Measurements from ENCODE around the gene BCAS1.

The BCAS1 gene

GRCh38 chr20:54104781-54105180 lies 34.4 kb upstream of the BCAS1 start:
- Histone ChIP-seq H3K9me3 (ENCODE audit: severe bottlenecking) (no peaks in the 10 kb centered on the region), H3K36me3 (no peaks in the 10 kb centered on the region), H3K27ac (no peak overlapping the region), H3K27me3 (ENCODE audit: insufficient read depth, low read depth, severe bottlenecking) (peaks cover 79% of the 10 kb centered on the region), H3K4me3 (ENCODE audit: low read depth, low read length) (no peak overlapping the region)
- no peak for DNase-seq
- TF ChIP-seq, protein P1, sequence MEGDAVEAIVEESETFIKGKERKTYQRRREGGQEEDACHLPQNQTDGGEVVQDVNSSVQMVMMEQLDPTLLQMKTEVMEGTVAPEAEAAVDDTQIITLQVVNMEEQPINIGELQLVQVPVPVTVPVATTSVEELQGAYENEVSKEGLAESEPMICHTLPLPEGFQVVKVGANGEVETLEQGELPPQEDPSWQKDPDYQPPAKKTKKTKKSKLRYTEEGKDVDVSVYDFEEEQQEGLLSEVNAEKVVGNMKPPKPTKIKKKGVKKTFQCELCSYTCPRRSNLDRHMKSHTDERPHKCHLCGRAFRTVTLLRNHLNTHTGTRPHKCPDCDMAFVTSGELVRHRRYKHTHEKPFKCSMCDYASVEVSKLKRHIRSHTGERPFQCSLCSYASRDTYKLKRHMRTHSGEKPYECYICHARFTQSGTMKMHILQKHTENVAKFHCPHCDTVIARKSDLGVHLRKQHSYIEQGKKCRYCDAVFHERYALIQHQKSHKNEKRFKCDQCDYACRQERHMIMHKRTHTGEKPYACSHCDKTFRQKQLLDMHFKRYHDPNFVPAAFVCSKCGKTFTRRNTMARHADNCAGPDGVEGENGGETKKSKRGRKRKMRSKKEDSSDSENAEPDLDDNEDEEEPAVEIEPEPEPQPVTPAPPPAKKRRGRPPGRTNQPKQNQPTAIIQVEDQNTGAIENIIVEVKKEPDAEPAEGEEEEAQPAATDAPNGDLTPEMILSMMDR (IDR thresholded peaks at IDR 0.05; ENCODE audit: low read depth, low read length): no peak

GRCh38 chr20:54103762-54104600 lies 33.6 kb upstream of the BCAS1 start:
- Histone ChIP-seq H3K4me3 (ENCODE audit: low read depth, low read length) (no peak overlapping the region), H3K36me3 (no peaks in the 10 kb centered on the region), H3K27ac (no peak overlapping the region), H3K27me3 (ENCODE audit: insufficient read depth, low read depth, severe bottlenecking) (peaks cover 82% of the 10 kb centered on the region), H3K9me3 (ENCODE audit: severe bottlenecking) (no peaks in the 10 kb centered on the region)
- no peak for DNase-seq
- TF ChIP-seq, protein P1 (IDR thresholded peaks at IDR 0.05; ENCODE audit: low read depth, low read length): no peak

DNA sequence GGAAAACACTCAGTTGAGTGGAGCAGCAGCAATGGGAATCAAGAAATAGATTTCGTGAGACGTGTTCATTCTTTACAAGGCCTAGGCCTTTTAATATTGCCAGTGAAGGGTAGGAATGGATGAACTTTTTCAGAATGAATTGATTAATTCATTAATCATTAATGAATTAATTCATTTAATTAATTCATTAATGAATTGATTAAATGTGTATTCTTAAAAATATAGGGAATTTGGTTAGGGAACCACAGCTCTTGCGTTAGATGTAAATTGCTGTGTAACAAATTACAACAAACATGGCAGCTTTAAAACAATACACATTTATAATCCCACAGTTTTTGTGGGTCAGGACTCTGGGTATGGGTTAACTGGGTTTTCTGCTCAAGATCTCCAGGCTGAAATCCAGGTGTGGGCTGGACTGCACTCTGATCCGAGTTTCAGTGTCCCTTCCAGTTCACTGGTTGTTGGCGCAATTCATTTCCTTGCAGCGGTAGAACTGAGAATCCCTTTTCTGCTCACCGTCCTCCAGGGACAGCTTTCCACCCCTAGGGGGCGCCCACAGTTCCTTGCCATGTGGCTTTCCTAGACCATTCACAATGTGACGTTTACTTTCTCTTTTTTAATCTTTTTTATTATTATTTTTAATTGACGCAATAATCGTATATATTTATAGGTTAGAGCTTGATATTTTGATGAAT lies 32.8 kb upstream of the BCAS1 start:
- Histone ChIP-seq H3K36me3 (no peaks in the 10 kb centered on the region), H3K4me3 (ENCODE audit: low read depth, low read length) (no peak overlapping the region), H3K9me3 (ENCODE audit: severe bottlenecking) (no peaks in the 10 kb centered on the region), H3K27me3 (ENCODE audit: insufficient read depth, low read depth, severe bottlenecking) (peaks cover 85% of the 10 kb centered on the region), H3K27ac (no peak overlapping the region)
- peak; percentile 69 for DNase-seq
- TF ChIP-seq, protein P1 (IDR thresholded peaks at IDR 0.05; ENCODE audit: low read depth, low read length): peak; percentile 84

DNA sequence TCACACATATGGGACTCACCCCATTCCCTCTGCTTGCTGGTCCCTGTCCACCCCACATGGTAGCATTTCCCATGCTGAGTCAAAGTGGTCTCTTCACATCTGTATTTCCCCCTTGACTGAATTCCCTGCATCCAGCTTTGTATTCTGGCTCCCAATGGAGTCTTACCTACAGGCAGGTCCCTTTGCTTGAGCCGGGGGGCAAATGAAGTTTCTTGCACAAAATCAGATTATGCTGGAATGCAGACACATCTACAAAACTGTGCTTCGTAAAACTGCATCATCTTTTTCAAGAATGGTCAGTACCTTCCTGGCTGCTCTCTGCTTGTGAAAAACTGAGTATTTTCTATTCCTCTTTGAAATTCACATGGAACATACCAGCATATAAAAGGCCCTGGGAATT lies 32.1 kb upstream of the BCAS1 start:
- Histone ChIP-seq H3K27ac (no peak overlapping the region), H3K27me3 (ENCODE audit: insufficient read depth, low read depth, severe bottlenecking) (peaks cover 82% of the 10 kb centered on the region), H3K4me3 (ENCODE audit: low read depth, low read length) (no peak overlapping the region), H3K36me3 (no peaks in the 10 kb centered on the region), H3K9me3 (ENCODE audit: severe bottlenecking) (no peaks in the 10 kb centered on the region)
- TF ChIP-seq, protein P1 (IDR thresholded peaks at IDR 0.05; ENCODE audit: low read depth, low read length): no peak
- DNase-seq: no peak

DNA sequence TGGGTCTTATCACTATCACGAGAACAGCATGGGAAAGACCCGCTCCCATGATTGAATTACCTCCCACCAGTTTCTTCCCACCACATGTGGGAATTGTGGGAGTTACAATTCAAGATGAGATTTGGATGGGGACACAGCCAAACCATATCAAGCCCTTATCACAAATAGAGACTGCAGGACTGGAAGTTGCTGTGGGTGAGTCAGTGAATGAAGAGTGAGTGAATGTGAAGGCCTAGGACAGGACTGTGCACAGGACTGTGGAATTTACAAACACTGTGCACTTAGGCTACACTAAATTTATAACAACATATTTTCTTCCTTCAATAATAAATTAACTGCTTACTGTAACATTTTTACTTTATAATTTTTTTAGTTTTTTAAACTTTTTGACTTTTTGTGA lies 30.2 kb upstream of the BCAS1 start:
- no peak overlapping the region for H3K27ac ChIP-seq
- no peak overlapping the region for H3K4me3 ChIP-seq (ENCODE audit: low read depth, low read length)
- DNase-seq: no peak
- peaks cover 84% of the 10 kb centered on the region for H3K27me3 ChIP-seq (ENCODE audit: insufficient read depth, low read depth, severe bottlenecking)
- no peaks in the 10 kb centered on the region for H3K36me3 ChIP-seq
- no peaks in the 10 kb centered on the region for H3K9me3 ChIP-seq (ENCODE audit: severe bottlenecking)
- TF ChIP-seq, protein P1 (IDR thresholded peaks at IDR 0.05; ENCODE audit: low read depth, low read length): no peak

Data from WERI-Rb-1 (cell line).